Measurements from ENCODE around the gene DYRK2.

The DYRK2 gene

GRCh38 chr12:67647181-67647798 lies 1.3 kb upstream of the DYRK2 start:
- DNase-seq, result peak in 1 of 2 experiments; percentile 15

- peak in 1 of 2 experiments; percentile 22 for DNase-seq
Observed at GRCh38 chr12:67647799-67648520, 585 bp upstream of the DYRK2 start.

GRCh38 chr12:67649261-67649569 lies 670 bp downstream of the DYRK2 start:
- no peak for DNase-seq

DNA sequence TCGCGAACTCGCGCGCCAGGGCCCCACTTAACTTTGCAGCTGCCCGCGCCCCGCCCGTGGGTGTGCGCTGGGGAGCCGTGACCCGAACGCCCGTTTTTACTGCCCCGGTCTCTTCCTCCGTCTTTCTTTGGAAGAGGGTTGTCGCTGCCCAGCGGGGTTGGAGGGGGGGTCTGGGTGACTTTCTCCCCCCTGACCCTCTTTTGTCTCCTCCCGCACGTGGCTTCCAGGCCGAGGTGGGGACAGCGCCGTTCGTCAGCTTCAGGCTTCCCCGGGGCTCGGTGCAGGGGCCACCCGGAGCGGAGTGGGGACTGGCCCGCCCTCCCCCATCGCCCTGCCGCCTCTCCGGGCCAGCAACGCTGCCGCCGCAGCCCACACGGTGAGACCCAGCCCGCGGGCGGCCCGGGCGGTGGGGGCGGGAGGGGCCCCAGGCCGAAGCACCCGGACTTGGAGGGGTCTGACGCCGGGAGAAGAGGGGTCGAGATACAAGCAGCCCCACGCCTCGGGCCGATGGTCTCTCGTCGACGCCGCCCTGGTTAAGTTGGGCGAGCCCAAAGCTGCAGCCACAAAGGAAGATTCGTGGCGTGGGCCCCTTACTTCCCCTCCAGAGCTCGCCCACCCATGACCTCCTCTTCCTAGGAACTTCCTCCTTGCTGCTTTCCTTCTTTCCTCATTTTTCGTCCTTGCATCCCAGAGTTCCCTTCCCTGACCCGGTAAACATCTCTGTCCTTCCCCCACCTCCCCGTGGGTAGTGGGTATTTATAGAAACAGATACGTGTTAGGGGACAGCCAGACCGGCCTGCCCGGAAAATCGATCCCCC lies 1.2 kb downstream of the DYRK2 start:
- peak; percentile 20 to 21 for DNase-seq

- DNase-seq, result no peak
Observed at GRCh38 chr12:67650388-67651131, 2.0 kb downstream of the DYRK2 start.

DNA sequence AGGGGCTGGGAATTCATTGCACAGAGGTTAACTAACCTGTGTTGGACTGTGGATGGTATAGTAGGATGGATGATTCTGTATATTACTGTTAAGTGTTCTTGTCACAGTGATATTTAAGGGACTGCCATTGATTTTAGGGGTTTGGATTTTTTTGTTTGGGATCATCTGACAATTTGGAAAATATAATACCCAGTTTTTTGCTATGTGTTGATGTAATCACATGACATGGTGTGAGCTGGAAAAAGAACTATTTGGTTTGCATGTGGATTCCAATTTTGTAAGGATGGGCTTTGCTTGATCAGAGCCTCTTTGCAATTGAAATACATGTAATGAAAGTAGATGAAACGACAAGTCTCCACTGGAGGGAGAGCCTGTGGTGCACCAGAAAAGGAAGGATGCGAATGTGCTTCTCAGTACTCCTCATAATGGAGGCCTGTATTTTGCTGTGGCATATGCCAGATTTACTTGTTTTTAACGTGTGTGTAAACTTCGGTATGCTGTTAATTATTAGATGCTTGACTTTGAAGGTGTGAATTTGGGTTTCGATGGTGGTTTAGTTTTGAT lies 2.7 kb downstream of the DYRK2 start:
- DNase-seq, result peak in 1 of 2 experiments; percentile 18

DNA sequence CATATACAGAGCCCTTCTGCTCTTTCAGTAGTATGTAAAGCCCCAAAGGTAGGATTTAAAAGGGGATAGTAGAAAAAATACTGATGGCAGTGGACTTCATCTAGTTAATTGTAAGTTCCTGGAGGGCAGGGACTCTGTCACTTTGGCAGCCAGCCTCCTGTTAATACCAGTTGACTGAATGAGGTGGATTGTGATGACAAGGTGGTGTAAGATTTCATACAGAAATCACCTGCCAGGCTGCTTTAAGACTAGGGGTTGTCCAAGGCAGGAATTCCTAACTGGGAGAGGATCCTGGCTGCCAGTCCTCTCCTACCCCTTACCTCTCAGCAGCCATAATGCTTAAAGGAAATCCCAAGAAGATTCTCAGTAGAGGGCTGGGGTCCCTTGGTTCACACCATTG lies 7.3 kb downstream of the DYRK2 start:
- no peak for DNase-seq

DNA sequence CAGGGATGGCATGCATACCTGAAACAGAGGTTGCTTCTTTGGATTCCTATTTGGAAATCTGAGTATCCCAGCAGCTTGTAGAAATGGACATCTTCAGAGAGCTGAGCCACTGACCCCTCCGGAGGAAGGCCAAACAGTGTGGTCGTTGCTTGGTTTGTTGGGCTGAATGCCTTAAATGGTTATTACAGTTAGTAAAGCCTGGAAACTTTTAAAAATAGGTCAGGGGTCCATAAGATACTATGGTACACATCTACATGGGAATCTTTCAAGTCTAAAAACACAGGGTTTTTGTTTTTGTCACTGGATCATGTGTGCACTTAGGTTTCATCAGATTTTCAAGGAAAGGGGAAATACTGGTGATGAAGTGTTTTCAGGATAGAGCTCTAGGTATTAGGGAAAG lies 7.7 kb downstream of the DYRK2 start:
- no peak for DNase-seq

DNA sequence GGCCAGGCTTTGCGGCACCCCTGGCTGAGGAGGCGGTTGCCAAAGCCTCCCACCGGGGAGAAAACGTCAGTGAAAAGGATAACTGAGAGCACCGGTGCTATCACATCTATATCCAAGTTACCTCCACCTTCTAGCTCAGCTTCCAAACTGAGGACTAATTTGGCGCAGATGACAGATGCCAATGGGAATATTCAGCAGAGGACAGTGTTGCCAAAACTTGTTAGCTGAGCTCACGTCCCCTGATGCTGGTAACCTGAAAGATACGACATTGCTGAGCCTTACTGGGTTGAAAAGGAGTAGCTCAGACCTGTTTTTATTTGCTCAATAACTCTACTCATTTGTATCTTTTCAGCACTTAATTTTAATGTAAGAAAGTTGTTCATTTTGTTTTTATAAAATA lies 9.9 kb downstream of the DYRK2 start:
- no peak for DNase-seq

GRCh38 chr12:67659292-67659691 lies 10.7 kb downstream of the DYRK2 start:
- DNase-seq, result no peak

DNA sequence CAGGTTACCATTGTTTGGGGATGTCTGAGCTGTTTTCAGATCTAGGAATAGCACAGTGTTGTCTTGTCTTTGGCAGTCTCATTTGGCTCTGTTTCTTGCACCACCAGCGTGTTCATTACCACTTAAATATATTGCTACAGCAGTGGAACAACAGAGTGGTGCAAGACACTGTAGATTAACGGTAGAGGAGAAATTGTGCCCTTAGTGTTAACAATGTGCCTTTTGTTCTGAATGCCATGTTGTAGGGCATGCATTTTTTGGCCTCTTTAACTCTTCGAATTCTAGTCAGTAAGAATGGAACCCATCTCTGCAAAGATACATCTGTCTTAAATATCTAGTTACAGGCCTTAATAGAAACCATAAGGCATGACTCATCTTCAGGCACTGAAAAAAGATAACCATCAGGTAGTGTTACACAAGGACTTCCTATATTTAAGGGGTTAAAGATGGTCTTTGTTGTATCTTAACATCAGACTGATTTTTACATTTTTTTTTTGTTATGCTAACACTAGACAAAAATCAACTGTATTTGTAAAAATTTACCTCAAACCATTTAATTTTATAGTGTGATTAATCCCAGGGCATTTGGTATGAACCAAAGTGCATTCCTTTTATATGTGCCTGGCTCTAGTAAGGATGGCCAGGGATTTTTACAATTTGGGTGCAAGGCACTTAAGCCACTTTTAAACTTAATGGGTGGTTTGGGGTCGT lies 12.9 kb downstream of the DYRK2 start:
- DNase-seq, result no peak

DNA sequence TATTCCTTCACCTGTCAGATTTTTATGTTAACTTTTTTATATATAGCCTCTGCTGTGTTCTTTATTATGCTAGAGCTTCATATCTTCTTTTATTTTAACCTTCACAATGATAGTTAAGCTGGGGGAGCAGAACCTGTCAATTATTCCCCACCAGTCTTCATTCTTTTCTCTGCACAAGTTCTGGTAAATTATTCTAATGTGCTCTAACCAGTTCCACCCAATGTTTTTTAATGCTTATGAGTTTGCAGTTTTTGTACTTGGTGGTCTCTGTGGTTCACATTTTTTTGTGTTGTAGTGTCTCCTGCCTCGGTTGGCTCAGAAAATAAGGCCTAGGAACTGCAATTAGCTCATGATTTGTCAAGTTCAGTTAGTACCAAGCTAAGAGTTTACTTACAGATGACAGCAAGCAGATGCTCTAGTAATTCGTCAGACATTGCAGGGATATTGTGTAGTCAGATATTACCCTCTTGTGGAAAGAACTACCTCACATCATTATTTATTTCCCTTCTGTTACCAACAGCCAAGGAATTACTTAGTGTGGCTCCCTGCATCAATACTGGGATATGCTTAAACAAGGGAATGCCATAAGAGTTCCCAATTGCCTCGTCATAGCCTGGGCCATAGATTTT lies 14.5 kb downstream of the DYRK2 start:
- no peak for DNase-seq

- DNase-seq, result no peak
Observed at GRCh38 chr12:67664171-67664570, 15.6 kb downstream of the DYRK2 start.

- no peak for DNase-seq
Observed at GRCh38 chr12:67665679-67666078, 17.1 kb downstream of the DYRK2 start.

DNA sequence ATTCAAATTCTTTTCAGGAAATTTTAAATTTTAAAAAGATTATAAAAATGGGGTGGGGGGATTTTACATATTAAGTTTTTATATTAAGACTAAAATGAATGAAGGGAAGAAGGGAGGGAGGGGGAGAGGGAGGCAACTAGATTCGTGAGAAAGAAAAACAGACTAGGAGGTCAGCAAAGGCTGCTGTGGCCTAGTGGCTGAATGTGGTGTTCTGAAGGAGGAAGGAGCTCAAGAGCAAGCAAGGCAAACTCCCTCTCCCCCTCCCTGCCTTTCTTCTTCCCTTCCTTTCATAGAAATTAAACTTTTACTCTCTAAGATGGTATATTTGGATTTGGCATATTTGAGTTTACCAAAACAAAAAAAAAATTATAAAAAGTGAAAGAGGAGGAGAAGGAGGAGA lies 18.1 kb downstream of the DYRK2 start:
- DNase-seq, result no peak

DNA sequence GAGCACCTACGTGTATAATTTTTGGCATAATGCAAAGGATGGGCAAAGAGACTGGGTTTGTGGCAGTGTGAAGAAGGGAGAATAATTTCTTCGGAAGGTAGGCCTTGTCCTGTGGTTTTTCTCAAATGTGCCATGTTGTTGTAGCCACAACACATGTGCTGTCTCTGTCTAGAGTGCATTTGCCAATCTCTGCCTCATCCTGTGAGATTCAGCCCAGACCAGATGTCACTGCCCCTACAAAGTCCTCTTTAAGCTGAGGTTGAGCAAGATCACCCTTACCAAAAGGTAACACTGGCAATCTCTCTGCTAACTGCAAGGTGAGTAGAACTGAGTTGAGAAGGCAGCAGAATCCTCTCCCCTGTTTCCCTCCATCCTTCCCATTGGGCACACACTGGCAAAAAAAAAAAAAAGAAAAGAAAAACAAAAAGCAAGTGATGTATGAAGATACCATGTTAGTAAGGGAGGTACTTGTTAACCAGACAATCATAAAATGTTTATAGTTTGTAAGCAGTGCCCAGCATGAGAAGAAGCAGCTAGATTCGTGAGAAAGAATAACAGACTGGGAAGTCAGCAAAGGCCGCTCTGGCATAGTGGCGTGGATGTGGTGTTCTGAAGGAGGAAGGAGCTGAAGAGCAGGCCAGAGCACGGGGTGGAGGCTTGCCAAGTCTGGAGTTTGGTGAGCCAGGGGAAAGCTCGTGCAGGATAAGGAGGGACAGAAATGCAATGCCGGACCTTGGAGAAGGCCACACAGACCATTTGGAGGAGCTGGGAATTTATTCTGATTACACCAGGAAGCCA lies 18.9 kb downstream of the DYRK2 start:
- DNase-seq, result no peak

DNA sequence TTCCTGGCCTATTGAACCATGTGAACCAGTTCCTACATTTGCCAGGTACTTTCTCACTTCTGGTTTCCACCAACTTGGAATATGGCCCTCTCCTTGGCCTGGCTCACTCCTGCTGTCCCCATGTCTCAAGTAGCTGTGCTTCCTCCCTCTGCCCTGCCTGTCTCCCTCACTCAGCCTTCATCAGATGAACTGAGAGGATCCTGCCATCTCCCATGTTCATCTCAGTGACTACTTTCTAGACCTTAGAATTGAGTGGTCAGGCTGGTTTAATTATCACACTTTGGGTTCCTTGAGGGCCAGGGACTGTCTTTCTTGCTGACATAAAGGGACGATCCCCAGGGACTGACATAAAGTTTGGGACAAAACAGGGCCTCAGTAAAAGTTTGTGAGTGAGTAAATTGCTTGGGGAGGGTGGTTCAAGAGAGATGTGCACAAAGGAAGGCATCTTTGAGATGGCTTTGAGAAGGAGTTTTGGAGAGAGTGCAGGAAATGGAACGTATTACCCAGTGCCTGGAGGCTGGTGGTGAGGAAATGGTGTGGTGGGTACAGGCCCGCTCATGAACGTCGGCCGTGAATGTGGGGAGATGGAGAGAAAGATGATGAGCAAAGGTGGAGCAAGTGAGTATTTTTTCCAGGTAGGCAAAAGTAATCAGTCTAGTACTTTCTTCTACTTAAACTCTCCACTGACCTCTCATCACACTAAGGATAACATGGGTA lies 20.8 kb downstream of the DYRK2 start:
- DNase-seq, result no peak

- DNase-seq, result no peak
Observed at GRCh38 chr12:67669934-67670631, 21.5 kb downstream of the DYRK2 start.

DNA sequence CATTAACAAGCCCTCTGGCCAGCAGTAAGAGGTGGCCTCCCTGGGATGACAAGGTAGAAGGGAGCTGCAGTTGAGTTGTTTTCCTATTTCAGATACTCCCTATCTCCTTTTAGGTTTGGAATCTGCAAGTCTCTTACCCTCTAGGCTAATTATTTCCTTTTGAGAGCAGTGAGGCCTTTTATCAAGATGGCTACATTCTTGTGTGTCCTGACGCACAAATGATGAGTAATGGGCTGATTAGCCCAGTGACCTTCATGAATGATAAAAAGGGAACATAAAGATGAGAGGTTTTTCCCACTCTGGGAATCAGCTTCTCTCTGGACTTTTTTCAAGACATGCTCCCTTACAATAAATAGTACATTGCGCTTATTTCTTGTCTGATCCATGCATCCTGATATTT lies 22.9 kb downstream of the DYRK2 start:
- no peak for DNase-seq

DNA sequence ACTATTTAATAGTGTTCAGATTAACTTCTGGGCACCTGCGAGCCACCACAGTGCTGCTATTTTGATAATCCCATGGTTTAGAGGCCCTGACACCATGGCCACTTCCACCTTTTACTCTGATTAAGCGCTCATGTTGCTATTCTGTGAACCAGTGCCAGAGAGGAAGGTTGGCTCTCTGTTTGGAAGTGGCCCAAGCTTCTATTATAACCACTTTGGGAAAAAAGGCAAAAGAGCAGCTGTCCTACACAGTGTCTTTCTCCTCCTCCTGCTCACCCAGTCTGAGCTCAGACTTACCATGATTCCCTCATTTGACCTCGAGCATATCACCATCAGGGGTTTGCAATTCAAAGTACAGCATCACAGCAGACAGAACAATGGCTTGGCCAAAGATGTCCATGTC lies 23.3 kb downstream of the DYRK2 start:
- no peak for DNase-seq

Data from activated CD4-positive, alpha-beta T cell treated with anti-CD3 and anti-CD28 coated beads, Interleukin-2, amount 50 U/mL, for 4 hours (primary cell).